Spleen (tissue), 11 donors: ENCODE results near the gene KLC1. TPM values are rescaled to one million over a fixed set of nuclear protein-coding genes. Genes with fewer than 3 reads are reported as not detected.

ENCODE experiments used
- DNase-seq: peaks from one replicate; pipeline ENCODE4 v3.0.0-alpha.2; 2020
- H3K27ac ChIP-seq, 8 donors: fragments of 200-600 bp; sonication (generic) in 7 of 8; 1 replicate in 4 of 8; 2 replicates in 4 of 8; pipeline versions ENCODE4 v1.5.0 to v1.8.0; 2016 to 2021; ENCODE audit warnings: inconsistent platforms in 4 of 8, mild to moderate bottlenecking in 4 of 8, moderate library complexity in 1 of 8
- H3K27me3 ChIP-seq, 7 donors: fragments of 200-600 bp; sonication (generic) in 6 of 7; replicated peaks in 1 of 7; 1 replicate in 4 of 7; 2 replicates in 3 of 7; pipeline versions ENCODE4 v1.5.0 to v1.8.0; 2016 to 2021; ENCODE audit warnings: inconsistent platforms in 3 of 7, mild to moderate bottlenecking in 1 of 7
- H3K36me3 ChIP-seq, 6 donors: fragments of 200-600 bp; sonication (generic) in 5 of 6; 1 replicate in 4 of 6; 2 replicates in 2 of 6; pipeline versions ENCODE4 v1.5.0 to v1.8.0; 2016 to 2021; ENCODE audit warnings: inconsistent platforms in 2 of 6
- H3K4me1 ChIP-seq, 6 donors: fragments of 200-600 bp; sonication (generic) in 5 of 6; 1 replicate in 3 of 6; 2 replicates in 3 of 6; pipeline versions ENCODE4 v1.5.0 to v1.8.0; 2016 to 2021; ENCODE audit warnings: inconsistent platforms in 3 of 6
- H3K4me3 ChIP-seq, 8 donors: fragments of 200-600 bp; sonication (generic) in 7 of 8; 1 replicate in 4 of 8; 2 replicates in 4 of 8; pipeline versions ENCODE4 v1.5.0 to v1.8.0; 2016 to 2021; ENCODE audit warnings: inconsistent platforms in 4 of 8, mild to moderate bottlenecking in 4 of 8, moderate library complexity in 2 of 8
- H3K9me3 ChIP-seq, 8 donors: fragments of 200-600 bp; sonication (generic) in 7 of 8; 1 replicate in 4 of 8; 2 replicates in 4 of 8; pipeline versions ENCODE4 v1.5.0 to v1.8.0; 2016 to 2021; ENCODE audit warnings: inconsistent platforms in 4 of 8
- CTCF ChIP-seq, 11 experiments: fragments of 200-600 bp in 7 of 11; fragments of 450-650 bp in 4 of 11; sonication (generic) in 4 of 11; IDR thresholded peaks in 8 of 11; conservative IDR thresholded peaks in 3 of 11; 1 replicate in 7 of 11; 2 replicates in 4 of 11; pipeline versions ENCODE4 v1.4.0 to v1.8.0; 2016 to 2021; ENCODE audit warnings: antibody characterized with exemption in 11 of 11, inconsistent platforms in 4 of 11, mild to moderate bottlenecking in 1 of 11
- POLR2A ChIP-seq, 3 donors: fragments of 450-650 bp; IDR thresholded peaks; one replicate each; pipeline ENCODE4 v1.5.1; 2017; ENCODE audit warnings: antibody characterized with exemption in 3 of 3, mild to moderate bottlenecking in 1 of 3
- POLR2AphosphoS5 ChIP-seq, 3 donors: sonication (generic); formaldehyde crosslinking; IDR thresholded peaks; one replicate each; pipeline ENCODE4 v1.5.1; 2017; ENCODE audit warnings: antibody characterized with exemption in 3 of 3
- WGBS, 5 donors: extraction: QIAGEN DNeasy Blood & Tissue Kit in 3 of 5; methylation state at CpG; one replicate each; pipeline versions ENCODE4 v1.1.5 to v1.1.7; 2013 to 2018; 5-methylcytosine and 5-hydroxymethylcytosine counted together
- intact Hi-C: fragments of 100-400 bp; cut with DNase I; formaldehyde crosslinking; loops from one replicate; pipeline ENCODE4 v1.15.0; 2023; ENCODE audit warnings: low total_unique reads
- polyA plus RNA-seq, 3 donors: library from polyadenylated mRNA; stranded (reverse); fragments of 200-250 nt; gene quantifications; one replicate each; pipeline ENCODE4 v1.2.1, GENCODE V29; 2013
- total RNA-seq, 7 donors: library from RNA; depleted of rRNA in 3 of 7; stranded (reverse); fragments of >200 nt in 3 of 7; fragmentation: NEBNext Ultra II Directional in 4 of 7; extraction: Animal tissue kit (Norgen Biotek cat#: 25700) in 4 of 7; gene quantifications; one replicate each; pipeline versions ENCODE4 v1.1.0 to v1.2.1, GENCODE V29; 2016 to 2021
- donor health status: healthy with polysubstance abuse.
- donor health status: DM: no; HTN: no; CAD: no; lungs with moderate emphysema.
- donor health status: DM: no; HTN: no; CAD: no.
- donor health status: Bipolar disorder and iron deficiency.
- donor health status: healthy.
- donor health status: DM: no; HTN: no; CAD: no.
- donor health status: DM: yes; HTN: yes; CAD: no.

Gene KLC1
- total and polyA plus RNA-seq, 10 donors: 54.1 to 333 (median 226) TPM

GRCh38 chr14:103715052-103716000, 86.3 kb downstream of the KLC1 start, which contains the start of the genes XRCC3 and ZFYVE21:
Gene XRCC3, minus strand, starts transcription at chr14:103715451. Its CDS starts 4,364 bp downstream, at chr14:103711087.
Gene ZFYVE21, plus strand, starts transcription at chr14:103715810. Its CDS starts 32 bp downstream, at chr14:103715842.
- intact Hi-C loops: no loop called here
- Histone ChIP-seq H3K4me1 (peaks cover 27 to 87% (median 70%) of the 10 kb centered on the region in 6 donors), H3K27me3 (no peaks in the 10 kb centered on the region), H3K9me3 (no peaks in the 10 kb centered on the region), H3K27ac (peak within 1 kb of the TSS; percentile 67 to 91 (median 85)), H3K36me3 (peaks cover 0 to 5% (median 0%) of the 10 kb centered on the region in 6 donors), H3K4me3 (peak within 1 kb of the TSS; percentile 66 to 98 (median 88))
- WGBS, 5 donors: 0 to 2% (median 1%) methylated on average over 38 to 121 of the region's 121 CpGs
- TF ChIP-seq POLR2AphosphoS5 (IDR thresholded peaks at IDR 0.05) (peak; percentile 73 to 88 (median 87)), POLR2A (IDR thresholded peaks at IDR 0.05) (peak in 2 of 3 donors; percentile 14 to 68), CTCF (IDR thresholded peaks at IDR 0.05 in 8 of 11, conservative IDR thresholded peaks at IDR 0.05 in 3 of 11) (peak in 1 of 11 experiments; percentile 23)
- peak; percentile 99 for DNase-seq

GRCh38 chr14:103716091-103716801, 87.2 kb downstream of the KLC1 start:
- intact Hi-C loops: no loop called here
- Histone ChIP-seq H3K36me3 (peaks cover 0 to 5% (median 0%) of the 10 kb centered on the region in 6 donors), H3K27ac (peak overlapping the region; percentile 67 to 91 (median 80)), H3K4me1 (peaks cover 27 to 83% (median 65%) of the 10 kb centered on the region in 6 donors), H3K9me3 (no peaks in the 10 kb centered on the region), H3K27me3 (no peaks in the 10 kb centered on the region), H3K4me3 (peak overlapping the region; percentile 66 to 98 (median 88))
- DNase-seq: peak; percentile 93
- WGBS, 5 donors: 3 to 8% (median 4%) methylated on average over 24 to 72 of the region's 72 CpGs
- TF ChIP-seq POLR2AphosphoS5 (IDR thresholded peaks at IDR 0.05) (peak in 1 of 3 donors; percentile 10), POLR2A (IDR thresholded peaks at IDR 0.05) (no peak)

GRCh38 chr14:103716899-103717411, 87.9 kb downstream of the KLC1 start:
- WGBS, 5 donors: 76 to 89% (median 85%) methylated on average over 17 of the region's 17 CpGs
- TF ChIP-seq CTCF (IDR thresholded peaks at IDR 0.05 in 8 of 11, conservative IDR thresholded peaks at IDR 0.05 in 3 of 11) (no peak), POLR2AphosphoS5 (IDR thresholded peaks at IDR 0.05) (no peak), POLR2A (IDR thresholded peaks at IDR 0.05) (no peak)
- peak overlapping the region in 7 of 8 donors; percentile 80 to 98 (median 90) for H3K4me3 ChIP-seq
- intact Hi-C loops: no loop called here
- H3K27ac ChIP-seq: peak overlapping the region in 2 of 8 donors; percentile 80 to 88
- DNase-seq: no peak
- no peaks in the 10 kb centered on the region for H3K9me3 ChIP-seq
- H3K36me3 ChIP-seq: peaks cover 0 to 8% (median 0%) of the 10 kb centered on the region in 6 donors
- no peaks in the 10 kb centered on the region for H3K27me3 ChIP-seq
- H3K4me1 ChIP-seq: peaks cover 27 to 76% (median 59%) of the 10 kb centered on the region in 6 donors

- H3K9me3 ChIP-seq: no peaks in the 10 kb centered on the region
- H3K36me3 ChIP-seq: peaks cover 0 to 8% (median 0%) of the 10 kb centered on the region in 6 donors
- 64 to 85% (median 82%) methylated on average over 16 of the region's 16 CpGs for WGBS, 5 donors
- TF ChIP-seq CTCF (IDR thresholded peaks at IDR 0.05 in 8 of 11, conservative IDR thresholded peaks at IDR 0.05 in 3 of 11): no peak
- no peak for TF ChIP-seq POLR2A (IDR thresholded peaks at IDR 0.05)
- TF ChIP-seq POLR2AphosphoS5 (IDR thresholded peaks at IDR 0.05): no peak
- H3K4me1 ChIP-seq: peaks cover 24 to 70% (median 51%) of the 10 kb centered on the region in 6 donors
- intact Hi-C loops: no loop called here
- no peak for DNase-seq
- H3K4me3 ChIP-seq: no peak overlapping the region
- no peaks in the 10 kb centered on the region for H3K27me3 ChIP-seq
- no peak overlapping the region for H3K27ac ChIP-seq
Observed at GRCh38 chr14:103718572-103718971, 89.6 kb downstream of the KLC1 start.
